Measurements from ENCODE around the gene UMPS.
"Not testable (repeated sequence)": the region's sequence is repeated elsewhere in the genome, so short reads cannot be mapped to it uniquely, and the experiment has no call there.

The UMPS gene

DNA sequence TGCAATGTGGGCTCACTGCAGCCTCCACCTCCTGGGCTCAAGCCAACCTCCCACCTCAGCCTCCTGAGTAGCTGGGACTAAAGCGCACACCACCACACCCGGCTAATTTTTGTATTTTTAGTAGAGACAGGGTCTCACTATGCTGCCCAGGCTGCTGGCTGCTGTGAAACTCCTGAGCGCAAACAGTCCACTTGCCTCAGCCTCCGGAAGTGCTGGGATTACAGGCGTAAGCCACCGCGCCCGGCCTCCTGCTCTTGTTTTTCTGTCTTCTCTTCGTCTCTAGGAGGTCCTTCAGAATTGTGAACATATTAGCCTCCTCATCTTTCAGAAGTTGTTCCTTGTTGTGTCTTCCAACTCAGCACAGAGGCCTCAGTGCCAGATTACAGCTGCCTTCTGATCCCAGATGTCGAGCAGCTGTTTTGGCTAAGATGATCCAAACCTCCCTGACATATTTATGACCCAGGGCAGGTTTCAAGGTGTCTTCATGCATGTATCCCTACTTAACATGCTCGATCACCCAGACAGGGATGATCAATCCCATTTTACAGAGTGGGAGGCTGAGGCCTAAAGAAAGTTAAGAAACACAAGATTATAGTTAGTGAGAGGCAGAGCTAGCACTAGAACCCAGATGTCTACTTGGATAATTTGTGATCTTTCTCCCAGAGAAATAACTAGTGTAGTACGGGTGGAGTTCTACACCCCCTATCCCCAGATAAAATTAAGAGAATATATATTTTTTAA lies 32.1 kb upstream of the UMPS start:
- Mint-ChIP-seq H3K9me3 (no peaks in the 10 kb centered on the region), H3K36me3 (ENCODE audit: insufficient read depth) (no peaks in the 10 kb centered on the region), H3K27ac (no peak overlapping the region), H3K4me1 (ENCODE audit: low read depth in 2 of 2) (no peaks in the 10 kb centered on the region), H3K27me3 (peaks cover 41 to 46% of the 10 kb centered on the region in 2 donors), H3K4me3 (no peak overlapping the region)
- ATAC-seq (replicated peaks), result no peak
- DNase-seq, result no peak

DNA sequence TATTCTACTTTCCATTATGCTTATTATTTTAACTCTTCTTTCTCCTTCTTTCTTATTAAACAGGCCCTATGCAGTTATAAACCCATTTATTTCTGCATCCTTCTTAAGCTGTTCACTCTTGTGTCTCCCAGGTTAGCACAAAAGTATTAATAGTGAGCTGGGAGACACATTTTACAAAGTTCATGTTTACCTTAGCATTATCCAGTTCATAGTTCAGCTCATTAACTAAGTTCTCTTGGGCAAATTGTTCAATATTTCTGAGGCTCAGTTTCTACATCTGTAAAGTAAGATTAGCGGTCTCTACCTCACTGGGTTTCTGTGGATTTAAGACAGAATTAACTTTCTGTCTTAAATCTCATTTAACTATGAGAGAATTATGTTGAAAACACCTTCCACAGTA lies 31.2 kb upstream of the UMPS start:
- Mint-ChIP-seq H3K9me3 (no peaks in the 10 kb centered on the region), H3K4me1 (ENCODE audit: low read depth in 2 of 2) (no peaks in the 10 kb centered on the region), H3K27ac (no peak overlapping the region), H3K27me3 (peaks cover 43 to 47% of the 10 kb centered on the region in 2 donors), H3K36me3 (ENCODE audit: insufficient read depth) (no peaks in the 10 kb centered on the region), H3K4me3 (no peak overlapping the region)
- ATAC-seq (replicated peaks) (no peak), DNase-seq (no peak)

DNA sequence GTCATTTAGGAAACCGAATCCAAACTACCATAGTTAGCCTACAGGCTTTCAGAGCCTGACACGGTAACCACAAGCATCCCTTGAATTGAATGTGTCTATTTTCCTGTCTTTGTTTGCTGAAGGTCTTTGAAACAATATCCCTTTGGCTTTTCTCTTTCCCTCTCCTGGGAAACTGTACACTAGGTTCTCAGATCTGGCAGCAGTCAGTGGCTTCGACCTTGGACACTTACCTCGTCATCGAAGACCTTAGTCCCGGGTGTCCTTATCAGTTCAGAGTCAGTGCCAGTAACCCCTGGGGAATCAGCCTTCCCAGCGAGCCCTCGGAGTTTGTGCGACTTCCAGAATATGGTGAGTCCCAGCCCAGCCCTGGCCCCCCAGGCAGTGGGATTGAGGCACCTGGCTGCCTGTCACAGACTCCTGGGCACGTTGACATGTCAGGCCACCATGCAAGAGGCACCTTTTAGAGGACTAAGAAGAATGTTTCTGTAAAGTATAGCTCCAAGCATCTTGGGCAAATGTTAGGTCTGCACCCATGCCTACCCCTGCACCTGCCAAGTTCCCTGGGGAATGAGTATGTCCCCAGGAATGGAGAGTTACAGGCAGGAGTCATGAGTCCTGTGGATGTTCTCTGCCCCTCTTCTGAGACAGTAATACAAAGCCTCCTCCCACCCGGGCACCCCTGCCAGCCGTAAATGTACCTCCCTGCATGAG lies 30.4 kb upstream of the UMPS start:
- H3K4me3 Mint-ChIP-seq, result no peak overlapping the region
- H3K36me3 Mint-ChIP-seq (ENCODE audit: insufficient read depth), result no peaks in the 10 kb centered on the region
- ATAC-seq (replicated peaks), result no peak
- no peak for DNase-seq
- no peaks in the 10 kb centered on the region for H3K9me3 Mint-ChIP-seq
- H3K27ac Mint-ChIP-seq, result no peak overlapping the region
- peaks cover 43 to 47% of the 10 kb centered on the region in 2 donors for H3K27me3 Mint-ChIP-seq
- no peaks in the 10 kb centered on the region for H3K4me1 Mint-ChIP-seq (ENCODE audit: low read depth in 2 of 2)

DNA sequence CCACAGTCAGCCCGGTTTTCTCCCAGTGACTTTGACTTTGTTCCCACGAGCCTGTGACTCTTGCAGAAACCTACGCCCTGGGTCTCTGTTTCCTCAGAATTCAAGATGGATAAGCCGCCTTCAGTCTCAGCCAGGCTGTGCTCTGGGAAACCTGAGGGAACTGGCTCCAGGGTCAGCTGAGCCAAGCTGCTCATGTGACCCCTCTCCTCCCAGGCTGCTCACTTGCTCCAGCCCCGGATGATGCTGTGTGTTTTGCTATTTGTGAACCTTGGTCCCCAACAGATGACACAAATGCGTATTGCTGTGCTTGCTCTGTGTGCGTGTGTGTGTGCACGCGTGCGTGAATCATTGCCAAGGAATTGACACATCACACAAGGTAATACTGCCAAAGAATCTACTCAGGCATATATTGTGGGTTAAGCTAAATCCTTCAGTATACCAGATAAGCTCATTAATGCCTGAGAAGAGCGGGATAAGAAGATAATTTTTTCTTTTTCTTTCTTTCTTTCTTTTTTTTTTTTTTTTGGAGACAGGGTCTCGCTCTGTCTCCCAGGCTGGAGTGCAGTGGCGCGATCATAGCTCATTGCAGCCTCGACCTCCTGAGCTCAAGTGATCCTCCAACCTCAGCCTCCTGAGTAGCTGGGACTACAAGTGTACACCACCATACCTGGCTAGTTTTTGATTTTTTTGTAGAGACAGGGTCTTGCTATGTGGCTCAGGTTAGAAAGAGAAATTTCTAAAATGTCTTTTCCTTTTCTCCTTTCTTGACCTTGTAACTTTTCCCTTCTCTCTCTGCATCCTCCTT lies 29.2 kb upstream of the UMPS start:
- Mint-ChIP-seq H3K36me3 (ENCODE audit: insufficient read depth) (no peaks in the 10 kb centered on the region), H3K4me1 (ENCODE audit: low read depth in 2 of 2) (no peaks in the 10 kb centered on the region), H3K4me3 (no peak overlapping the region), H3K27me3 (peaks cover 49 to 52% of the 10 kb centered on the region in 2 donors), H3K27ac (no peak overlapping the region), H3K9me3 (no peaks in the 10 kb centered on the region)
- no peak for DNase-seq
- no peak for ATAC-seq (replicated peaks)

DNA sequence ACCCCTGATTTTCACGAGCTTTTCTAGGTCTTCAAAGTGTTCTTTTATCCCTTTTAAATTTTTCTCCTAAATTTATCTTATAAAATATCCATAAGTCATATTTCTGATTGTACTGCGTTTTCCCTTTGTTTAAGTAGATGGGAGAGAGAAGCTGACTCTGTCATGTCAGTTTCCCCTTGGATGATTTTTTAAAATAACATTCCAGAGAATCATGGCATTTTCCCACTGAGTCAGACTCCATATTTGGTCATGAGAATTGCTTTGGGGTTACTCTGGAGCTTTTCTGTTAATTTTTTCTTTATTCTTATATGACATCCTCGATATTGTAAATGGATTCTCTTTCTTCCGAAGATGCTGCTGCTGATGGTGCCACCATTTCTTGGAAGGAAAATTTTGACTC lies 28.6 kb upstream of the UMPS start:
- DNase-seq, result no peak
- H3K36me3 Mint-ChIP-seq (ENCODE audit: insufficient read depth), result no peaks in the 10 kb centered on the region
- no peak overlapping the region for H3K27ac Mint-ChIP-seq
- no peaks in the 10 kb centered on the region for H3K9me3 Mint-ChIP-seq
- no peak for ATAC-seq (replicated peaks)
- H3K4me1 Mint-ChIP-seq (ENCODE audit: low read depth in 2 of 2), result no peaks in the 10 kb centered on the region
- peaks cover 50 to 54% of the 10 kb centered on the region in 2 donors for H3K27me3 Mint-ChIP-seq
- H3K4me3 Mint-ChIP-seq, result no peak overlapping the region

DNA sequence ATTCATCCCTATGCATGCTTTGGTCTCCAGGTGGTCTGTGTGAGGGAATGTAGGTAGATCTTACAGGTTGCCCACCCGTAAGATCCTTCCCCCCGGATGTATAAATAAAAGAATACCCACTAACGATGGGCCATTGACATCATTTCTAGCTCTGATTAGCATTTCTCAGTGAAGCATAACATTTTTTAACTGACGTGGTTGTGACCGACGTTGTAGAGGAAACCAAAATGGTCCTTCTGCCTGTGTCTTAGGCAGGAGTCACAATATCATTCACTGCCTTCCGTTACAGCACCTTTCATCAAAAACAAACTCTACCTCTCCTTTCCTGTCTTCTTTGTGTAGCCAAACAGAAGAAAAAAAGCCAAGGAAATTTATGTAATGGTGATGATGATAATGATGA lies 27.3 kb upstream of the UMPS start:
- H3K27ac Mint-ChIP-seq, result no peak overlapping the region
- H3K4me3 Mint-ChIP-seq, result no peak overlapping the region
- H3K4me1 Mint-ChIP-seq (ENCODE audit: low read depth in 2 of 2), result no peaks in the 10 kb centered on the region
- H3K9me3 Mint-ChIP-seq, result no peaks in the 10 kb centered on the region
- H3K27me3 Mint-ChIP-seq, result peaks cover 57 to 59% of the 10 kb centered on the region in 2 donors
- no peak for DNase-seq
- H3K36me3 Mint-ChIP-seq (ENCODE audit: insufficient read depth), result no peaks in the 10 kb centered on the region
- no peak for ATAC-seq (replicated peaks)

DNA sequence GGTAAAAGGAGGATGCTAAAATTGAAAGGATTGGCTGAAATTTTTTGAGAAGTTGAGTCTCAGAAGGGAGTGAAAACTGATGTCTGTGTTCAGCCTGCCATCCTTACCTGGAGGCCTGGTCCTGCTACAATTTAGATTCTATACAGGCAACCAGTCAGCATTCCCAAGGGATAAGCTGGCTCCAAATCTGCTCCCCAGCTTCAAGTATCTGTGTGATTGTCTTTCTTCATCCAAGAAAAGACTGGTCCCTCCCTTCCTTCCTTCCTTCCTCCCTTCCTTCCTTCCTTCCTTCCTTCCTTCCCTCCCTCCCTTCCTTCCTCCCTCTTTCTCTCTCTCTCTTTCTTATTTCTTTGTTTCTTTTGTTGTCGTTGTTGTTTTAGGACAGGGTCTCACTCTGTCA lies 24.7 kb upstream of the UMPS start:
- Mint-ChIP-seq H3K4me1 (ENCODE audit: low read depth in 2 of 2) (no peaks in the 10 kb centered on the region), H3K36me3 (ENCODE audit: insufficient read depth) (no peaks in the 10 kb centered on the region), H3K4me3 (no peak overlapping the region), H3K9me3 (no peaks in the 10 kb centered on the region), H3K27ac (no peak overlapping the region), H3K27me3 (peaks cover 71 to 73% of the 10 kb centered on the region in 2 donors)
- ATAC-seq (replicated peaks), result no peak
- no peak for DNase-seq

DNA sequence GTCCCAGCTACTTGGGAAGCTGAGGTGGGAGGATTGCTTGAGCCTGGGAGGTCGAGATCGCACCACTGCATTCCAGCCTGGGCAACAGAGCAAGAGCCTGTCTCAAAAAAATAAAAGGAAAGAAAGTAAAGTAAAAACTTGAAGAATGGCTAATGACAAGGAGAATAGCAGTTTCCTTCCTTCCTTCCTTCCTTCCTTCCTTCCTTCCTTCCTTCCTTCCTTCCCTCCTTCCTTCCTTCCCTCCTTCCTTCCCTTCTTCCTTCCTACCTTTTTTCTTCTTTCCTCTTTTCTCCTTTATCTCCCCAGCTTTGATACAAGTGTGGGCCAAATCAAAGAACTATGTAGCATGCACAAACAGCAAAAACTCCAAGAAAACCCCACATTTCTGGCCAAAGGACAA lies 23.0 kb upstream of the UMPS start:
- not testable (repeated sequence) for H3K9me3 Mint-ChIP-seq; ATAC-seq (replicated peaks); H3K36me3 Mint-ChIP-seq (ENCODE audit: insufficient read depth); H3K27ac Mint-ChIP-seq; DNase-seq; H3K4me1 Mint-ChIP-seq (ENCODE audit: low read depth in 2 of 2); H3K4me3 Mint-ChIP-seq
- H3K27me3 Mint-ChIP-seq, result peaks cover 66 to 77% of the 10 kb centered on the region in 2 donors

DNA sequence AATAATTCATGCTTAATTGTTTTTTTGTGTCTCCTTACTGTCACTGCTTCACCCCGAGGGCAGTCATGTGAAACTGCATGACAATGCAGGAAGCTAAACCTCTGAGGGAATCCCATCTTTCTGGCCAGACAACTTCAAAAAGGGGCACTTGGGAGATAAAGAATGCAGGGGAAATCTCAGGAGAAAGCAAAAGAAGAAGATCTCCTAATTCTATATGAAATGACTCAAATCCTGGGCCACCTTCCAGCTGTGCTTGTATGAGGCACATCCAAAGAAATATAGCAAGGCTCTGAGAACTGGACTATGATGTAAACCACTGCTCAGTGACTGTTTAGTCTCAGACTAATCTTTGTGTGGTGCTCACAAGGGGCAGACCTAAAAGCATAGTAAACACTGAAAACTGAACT lies 22.6 kb upstream of the UMPS start:
- no peak overlapping the region for H3K4me3 Mint-ChIP-seq

DNA sequence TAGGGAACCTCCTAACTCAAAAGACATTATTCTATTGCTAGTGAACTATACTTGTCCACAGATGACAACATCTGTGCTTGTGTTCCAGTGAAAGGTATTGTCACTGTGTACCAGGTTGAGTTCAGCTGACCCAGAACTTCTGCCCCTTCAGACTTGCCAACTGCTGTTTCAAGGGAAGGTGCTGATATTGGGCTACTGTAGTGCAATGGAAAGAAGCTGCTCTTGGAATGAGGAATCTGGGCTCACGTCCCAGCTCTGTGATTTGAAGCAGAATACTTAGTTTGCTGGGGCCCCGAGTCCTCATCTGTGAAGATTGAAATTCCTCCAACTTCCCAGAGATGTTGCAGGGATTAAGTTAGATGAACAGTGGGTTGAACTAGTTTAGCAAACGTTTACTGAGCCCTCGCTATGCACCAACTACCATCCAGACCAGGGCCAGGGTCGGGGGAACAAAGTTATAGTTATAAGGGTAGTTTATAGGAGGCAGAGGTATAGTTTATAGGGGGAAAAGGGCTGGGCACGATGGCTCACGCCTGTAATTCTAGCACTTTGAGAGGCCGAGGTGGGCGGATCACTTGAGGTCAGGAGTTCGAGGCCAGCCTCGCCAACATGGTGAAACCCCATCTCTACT lies 15.9 kb upstream of the UMPS start:
- Mint-ChIP-seq H3K36me3 (ENCODE audit: insufficient read depth) (no peaks in the 10 kb centered on the region), H3K9me3 (no peaks in the 10 kb centered on the region), H3K4me3 (no peak overlapping the region), H3K4me1 (ENCODE audit: low read depth in 2 of 2) (no peaks in the 10 kb centered on the region), H3K27me3 (peaks cover 51 to 72% of the 10 kb centered on the region in 2 donors), H3K27ac (no peak overlapping the region)
- no peak for ATAC-seq (replicated peaks)
- no peak for DNase-seq

More for the DNA sequence above, 22.6 kb upstream of the UMPS start:
- DNase-seq (no peak), ATAC-seq (replicated peaks) (no peak)
- no peaks in the 10 kb centered on the region for H3K36me3 Mint-ChIP-seq (ENCODE audit: insufficient read depth)
- H3K27ac Mint-ChIP-seq, result no peak overlapping the region
- no peaks in the 10 kb centered on the region for H3K4me1 Mint-ChIP-seq (ENCODE audit: low read depth in 2 of 2)
- H3K27me3 Mint-ChIP-seq, result peaks cover 62 to 77% of the 10 kb centered on the region in 2 donors
- no peaks in the 10 kb centered on the region for H3K9me3 Mint-ChIP-seq

DNA sequence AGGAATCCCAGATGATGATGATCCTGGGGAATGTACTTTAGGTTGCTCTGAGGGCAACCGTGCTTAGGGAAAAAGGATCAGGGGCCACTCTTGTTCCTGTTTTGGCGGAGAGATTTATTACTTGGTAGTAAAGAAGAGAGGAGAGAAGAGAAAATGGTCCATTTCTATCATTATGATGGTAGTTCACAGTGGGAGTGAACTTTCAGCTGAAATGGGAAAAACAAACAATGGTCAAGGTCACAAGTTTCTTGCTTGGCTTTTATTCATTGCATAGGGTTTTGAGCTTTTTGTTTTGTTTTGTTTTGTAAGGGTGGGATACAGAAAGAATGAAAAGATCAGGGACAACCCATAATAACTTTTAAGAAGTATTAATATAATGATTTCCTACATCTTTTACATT lies 7.7 kb upstream of the UMPS start:
- no peak for DNase-seq
- ATAC-seq (replicated peaks), result no peak
- no peaks in the 10 kb centered on the region for H3K4me1 Mint-ChIP-seq (ENCODE audit: low read depth in 2 of 2)
- no peak overlapping the region for H3K4me3 Mint-ChIP-seq
- H3K27me3 Mint-ChIP-seq, result peaks cover 72 to 79% of the 10 kb centered on the region in 2 donors
- H3K9me3 Mint-ChIP-seq, result no peaks in the 10 kb centered on the region
- H3K36me3 Mint-ChIP-seq (ENCODE audit: insufficient read depth), result no peaks in the 10 kb centered on the region
- H3K27ac Mint-ChIP-seq, result no peak overlapping the region

DNA sequence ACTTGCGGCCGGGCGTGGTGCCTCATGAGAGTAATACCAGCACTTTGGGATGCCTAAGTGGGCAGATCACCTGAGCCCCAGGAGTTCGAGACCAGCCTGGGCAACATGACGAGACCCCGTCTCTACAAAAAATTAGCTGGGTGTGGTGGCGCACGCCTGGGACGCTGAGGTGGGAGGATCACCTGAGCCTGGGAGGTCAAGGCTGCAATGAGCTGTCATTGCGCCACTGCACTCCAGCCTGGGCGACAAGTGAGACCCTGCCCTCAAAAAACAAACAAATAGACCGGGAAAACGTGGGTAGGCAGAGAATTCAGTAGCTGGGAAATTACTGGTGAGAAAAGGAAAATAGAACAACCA lies 667 bp downstream of the UMPS start:
- no peak for DNase-seq
- peaks cover 13 to 25% of the 10 kb centered on the region in 2 donors for H3K4me1 Mint-ChIP-seq (ENCODE audit: low read depth in 2 of 2)

DNA sequence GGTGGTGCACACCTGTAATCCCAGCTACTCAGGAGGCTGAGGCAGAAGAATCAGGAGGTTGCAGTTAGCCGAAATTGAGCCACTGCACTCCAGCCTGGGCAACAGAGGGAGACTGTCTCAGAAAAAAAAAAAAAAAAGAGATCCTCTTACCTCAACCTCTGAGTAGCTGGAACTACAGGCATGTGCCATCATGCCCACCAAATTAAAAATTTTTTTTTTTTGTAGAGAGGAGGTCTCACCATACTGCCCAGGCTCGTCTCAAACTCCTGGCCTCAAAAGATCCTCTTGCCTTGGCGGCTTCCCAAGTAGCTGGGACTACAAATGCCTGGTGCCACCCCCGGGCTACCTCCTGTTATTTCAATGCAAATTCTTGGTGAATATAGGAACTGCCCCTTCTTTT lies 1.5 kb downstream of the UMPS start:
- peaks cover 36% of the 10 kb centered on the region for H3K36me3 Mint-ChIP-seq (ENCODE audit: insufficient read depth)
- DNase-seq (no peak), ATAC-seq (replicated peaks) (no peak)
- peak overlapping the region; percentile 46 to 97 for H3K4me3 Mint-ChIP-seq
- H3K9me3 Mint-ChIP-seq, result no peaks in the 10 kb centered on the region
- H3K27ac Mint-ChIP-seq, result no peak overlapping the region
- H3K4me1 Mint-ChIP-seq (ENCODE audit: low read depth in 2 of 2), result peaks cover 13 to 25% of the 10 kb centered on the region in 2 donors
- H3K27me3 Mint-ChIP-seq, result peaks cover 2 to 3% of the 10 kb centered on the region in 2 donors

More for the DNA sequence above, 667 bp downstream of the UMPS start:
- Mint-ChIP-seq H3K27ac (peak overlapping the region; percentile 96 to 98), H3K9me3 (no peaks in the 10 kb centered on the region), H3K36me3 (ENCODE audit: insufficient read depth) (peaks cover 32% of the 10 kb centered on the region), H3K27me3 (peaks cover 10 to 11% of the 10 kb centered on the region in 2 donors), H3K4me3 (peak overlapping the region; percentile 97 to 98)
- no peak for ATAC-seq (replicated peaks)
